ENCODE results near the gene MRI1.
A peak's percentile ranks its signal among the peaks of the same experiment; 100 is the strongest.
"Not testable (repeated sequence)": the region's sequence is repeated elsewhere in the genome, so short reads cannot be mapped to it uniquely, and the experiment has no call there.

Gene MRI1

GRCh38 chr19:13764101-13764807 lies at the start of gene MRI1:
TSS of gene MRI1 (plus strand) at chr19:13764522. CDS start at chr19:13764589, 67 bp downstream.
- peak; percentile 57 to 65 for DNase-seq

GRCh38 chr19:13717194-13717643 lies 47.1 kb upstream of the MRI1 start:
- no peak for DNase-seq

DNA sequence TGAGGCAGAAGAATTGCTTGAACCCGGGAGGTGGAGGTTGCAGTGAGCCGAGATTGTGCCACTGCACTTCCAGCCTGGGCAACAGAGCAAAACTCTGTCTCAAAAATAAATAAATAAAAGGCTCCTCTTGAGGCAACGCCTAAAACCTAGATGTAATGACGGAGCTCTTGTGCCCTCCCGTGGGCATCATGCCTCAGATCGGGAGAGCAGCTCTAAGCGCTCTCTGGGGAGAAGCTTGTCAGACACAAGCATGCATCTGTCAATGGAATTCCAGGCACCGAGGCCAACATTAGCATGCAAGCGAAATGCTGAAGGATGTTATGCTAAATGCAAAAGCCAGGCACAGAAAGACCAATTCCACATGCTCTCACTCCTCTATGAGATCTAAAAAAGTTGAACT lies 45.6 kb upstream of the MRI1 start:
- no peak for DNase-seq

DNA sequence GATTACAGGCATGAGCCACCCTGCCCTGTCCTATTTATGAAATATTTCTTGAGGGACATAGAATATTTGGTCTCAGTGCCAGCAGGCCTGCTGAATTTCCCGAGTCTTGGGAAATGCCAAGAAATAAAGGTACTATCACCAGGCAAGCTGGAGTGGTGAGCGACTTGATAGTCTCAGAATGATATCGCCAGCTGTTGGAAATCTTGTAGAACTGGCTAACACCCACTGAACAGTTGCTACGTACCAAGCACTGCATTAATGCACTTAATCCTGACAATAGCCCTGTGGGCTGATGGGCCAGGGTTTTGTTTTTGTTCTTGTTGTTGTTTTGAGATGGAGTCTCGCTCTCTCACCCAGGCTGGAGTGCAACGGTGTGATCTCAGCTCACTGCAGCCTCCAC lies 42.2 kb upstream of the MRI1 start:
- no peak for DNase-seq

- no peak for DNase-seq
These were observed 41.1 kb upstream of the MRI1 start for GRCh38 chr19:13723206-13723605.

DNA sequence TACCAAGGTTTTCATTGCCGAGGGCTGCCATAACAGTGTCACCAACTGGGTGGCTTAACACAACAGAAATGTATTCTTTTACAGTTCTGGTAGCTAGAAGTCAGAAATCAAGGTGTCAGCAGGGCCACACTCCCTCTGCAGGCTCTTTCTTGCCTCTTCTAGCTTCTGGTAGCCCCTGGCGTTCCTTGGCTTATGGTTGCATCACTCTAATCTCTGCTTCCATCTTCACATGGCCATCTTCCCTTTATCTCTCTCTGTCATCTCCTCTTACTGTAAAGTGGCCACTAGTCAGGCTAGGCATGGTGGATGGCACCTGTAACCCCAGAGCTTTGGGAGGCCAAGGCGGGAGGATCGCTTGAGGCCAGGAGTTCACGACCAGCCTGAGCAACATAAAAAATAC lies 38.0 kb upstream of the MRI1 start:
- DNase-seq: no peak

GRCh38 chr19:13727798-13728197 lies 36.5 kb upstream of the MRI1 start:
- DNase-seq: no peak

GRCh38 chr19:13729859-13730258 lies 34.5 kb upstream of the MRI1 start:
- DNase-seq: peak in 1 of 2 experiments; percentile 24

DNA sequence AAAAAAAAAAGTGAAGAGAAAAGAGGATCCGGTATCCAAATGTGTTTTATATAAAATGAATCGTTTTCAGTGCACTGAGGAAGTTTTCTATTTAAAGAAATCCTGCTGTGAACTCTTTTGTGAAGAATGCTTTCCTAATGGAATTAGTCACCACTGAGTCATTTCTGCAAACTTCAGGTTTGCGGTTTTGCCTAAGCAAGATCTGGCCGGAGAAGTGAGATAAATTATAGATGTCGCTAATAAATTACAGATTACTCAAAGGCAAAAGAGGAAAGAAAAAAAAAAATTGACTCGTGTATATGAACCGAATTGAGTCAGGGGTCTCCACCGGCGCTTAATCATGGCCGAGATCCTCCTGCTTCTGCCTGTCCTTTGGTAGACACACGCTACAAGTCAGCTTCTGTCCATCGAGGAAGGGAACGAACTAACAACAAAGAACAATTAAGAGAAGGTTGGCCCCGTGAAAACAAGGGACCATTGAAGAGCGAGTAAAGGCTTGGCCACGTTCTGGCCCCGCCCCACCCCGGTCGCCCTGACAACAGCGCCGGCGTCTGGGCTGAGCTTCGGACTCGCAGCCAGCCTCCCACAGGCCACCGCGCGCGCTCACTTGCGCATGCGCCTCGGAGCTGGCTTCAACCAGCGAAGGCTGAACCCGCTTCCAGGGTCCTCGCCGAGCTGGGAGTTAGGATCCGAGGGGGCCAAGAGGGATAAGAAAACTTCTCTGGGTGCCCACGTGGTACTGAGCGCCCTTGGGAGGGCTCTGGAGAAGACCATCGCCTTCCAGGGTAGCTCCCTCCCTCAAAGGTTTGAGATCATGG lies 33.0 kb upstream of the MRI1 start:
- peak; percentile 93 for DNase-seq

GRCh38 chr19:13732337-13732736 lies 32.0 kb upstream of the MRI1 start:
- no peak for DNase-seq

DNA sequence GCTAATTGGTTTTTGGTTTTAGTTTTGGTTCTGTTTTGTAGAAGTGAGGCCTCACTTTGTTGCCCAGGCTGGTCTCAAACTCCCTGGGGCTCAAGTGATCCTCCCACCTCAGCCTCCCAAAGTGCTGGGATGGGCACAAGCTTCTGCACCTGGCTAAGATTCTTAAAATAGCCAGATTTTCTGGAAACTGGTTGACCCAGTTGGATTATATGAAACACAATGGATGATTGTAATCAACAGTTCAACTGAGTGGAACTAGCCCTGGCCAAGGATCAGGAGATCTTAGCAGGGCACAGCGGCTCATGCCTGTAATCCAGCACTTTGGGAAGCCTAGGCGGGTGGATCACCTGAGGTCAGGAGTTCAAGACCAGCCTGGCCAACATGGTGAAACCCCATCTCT lies 29.6 kb upstream of the MRI1 start:
- no peak for DNase-seq

GRCh38 chr19:13738073-13738472 lies 26.2 kb upstream of the MRI1 start:
- no peak for DNase-seq

GRCh38 chr19:13741893-13742292 lies 22.4 kb upstream of the MRI1 start:
- DNase-seq: no peak

DNA sequence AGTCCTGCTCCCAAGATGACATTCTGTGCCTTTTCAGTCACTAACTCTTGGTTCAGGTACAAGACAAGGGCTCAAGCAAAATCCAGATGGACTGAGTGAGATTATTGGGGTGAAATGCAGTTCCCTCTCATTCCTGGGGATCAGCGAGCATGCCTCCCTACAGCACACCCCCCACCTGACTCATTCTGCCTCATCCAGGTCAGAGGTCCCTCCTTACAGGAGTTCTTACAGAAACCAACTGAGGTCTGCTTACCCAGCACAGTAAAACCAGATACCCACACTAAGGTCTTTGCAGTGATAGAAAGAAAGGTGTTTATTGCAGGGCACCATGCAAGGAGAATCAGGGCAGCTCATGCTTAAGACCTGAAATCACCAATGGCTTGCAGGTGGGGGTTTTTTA lies 21.6 kb upstream of the MRI1 start:
- DNase-seq: no peak

- DNase-seq: no peak
These were observed 20.1 kb upstream of the MRI1 start for GRCh38 chr19:13744174-13744573.

DNA sequence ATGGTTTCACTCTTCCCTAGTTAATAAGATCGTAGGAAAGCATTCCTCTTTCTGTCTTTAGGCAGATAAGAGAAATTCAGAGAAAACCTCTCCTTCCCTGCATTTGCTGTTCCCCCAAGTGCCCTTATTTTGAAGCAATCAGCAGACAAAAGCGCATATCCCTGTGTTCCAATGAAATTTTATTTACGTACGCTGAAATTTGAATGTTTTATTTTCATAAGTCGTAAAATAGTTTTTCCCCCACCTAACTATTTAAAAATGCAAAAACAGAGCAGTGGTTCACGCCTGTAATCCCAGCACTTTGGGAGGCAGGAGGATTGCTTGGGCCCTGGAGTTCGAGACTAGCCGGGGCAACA lies 17.2 kb upstream of the MRI1 start:
- DNase-seq: no peak

- peak in 1 of 2 experiments; percentile 31 for DNase-seq
These were observed 16.0 kb upstream of the MRI1 start for GRCh38 chr19:13748169-13748828.

- no peak for DNase-seq
These were observed 12.9 kb upstream of the MRI1 start for GRCh38 chr19:13751436-13751835.

DNA sequence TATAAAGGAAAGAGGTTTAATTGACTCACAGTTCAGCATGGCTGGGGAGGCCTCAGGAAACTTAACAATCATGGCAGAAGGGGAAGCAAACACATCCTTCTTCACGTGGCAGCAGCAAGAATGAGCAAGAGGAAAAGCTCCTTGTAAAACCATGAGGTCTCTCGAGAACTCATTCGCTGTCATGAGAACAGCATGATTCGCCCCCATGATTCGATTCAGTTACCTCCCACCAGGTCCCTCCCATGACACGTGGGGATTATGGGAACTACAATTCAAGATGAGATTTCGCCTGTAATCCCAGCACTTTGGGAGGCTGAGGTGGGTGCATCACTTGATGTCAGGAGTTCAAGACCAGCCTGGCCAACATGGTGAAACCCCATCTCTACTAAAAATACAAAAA lies 10.7 kb upstream of the MRI1 start:
- not testable (repeated sequence) for DNase-seq

DNA sequence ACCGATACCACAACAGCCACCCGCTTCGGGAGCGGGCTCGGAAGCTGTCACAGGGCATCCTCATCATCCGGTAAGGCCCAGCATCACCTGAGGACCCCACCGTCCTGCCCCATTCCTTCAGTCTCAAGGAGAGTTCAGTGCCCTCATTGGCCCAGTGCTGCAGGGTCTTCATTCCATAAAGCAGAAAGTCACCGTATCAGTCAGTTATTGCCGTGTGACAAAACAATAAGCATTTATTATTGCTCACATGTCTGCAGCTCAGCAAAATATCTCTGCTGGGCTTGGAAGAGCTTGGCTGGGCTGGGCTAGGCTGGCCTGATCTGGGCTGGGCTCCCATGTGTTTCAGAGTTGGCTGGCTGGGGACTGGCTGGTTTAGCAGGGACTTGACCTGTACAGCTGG lies 8.1 kb upstream of the MRI1 start:
- DNase-seq: no peak

DNA sequence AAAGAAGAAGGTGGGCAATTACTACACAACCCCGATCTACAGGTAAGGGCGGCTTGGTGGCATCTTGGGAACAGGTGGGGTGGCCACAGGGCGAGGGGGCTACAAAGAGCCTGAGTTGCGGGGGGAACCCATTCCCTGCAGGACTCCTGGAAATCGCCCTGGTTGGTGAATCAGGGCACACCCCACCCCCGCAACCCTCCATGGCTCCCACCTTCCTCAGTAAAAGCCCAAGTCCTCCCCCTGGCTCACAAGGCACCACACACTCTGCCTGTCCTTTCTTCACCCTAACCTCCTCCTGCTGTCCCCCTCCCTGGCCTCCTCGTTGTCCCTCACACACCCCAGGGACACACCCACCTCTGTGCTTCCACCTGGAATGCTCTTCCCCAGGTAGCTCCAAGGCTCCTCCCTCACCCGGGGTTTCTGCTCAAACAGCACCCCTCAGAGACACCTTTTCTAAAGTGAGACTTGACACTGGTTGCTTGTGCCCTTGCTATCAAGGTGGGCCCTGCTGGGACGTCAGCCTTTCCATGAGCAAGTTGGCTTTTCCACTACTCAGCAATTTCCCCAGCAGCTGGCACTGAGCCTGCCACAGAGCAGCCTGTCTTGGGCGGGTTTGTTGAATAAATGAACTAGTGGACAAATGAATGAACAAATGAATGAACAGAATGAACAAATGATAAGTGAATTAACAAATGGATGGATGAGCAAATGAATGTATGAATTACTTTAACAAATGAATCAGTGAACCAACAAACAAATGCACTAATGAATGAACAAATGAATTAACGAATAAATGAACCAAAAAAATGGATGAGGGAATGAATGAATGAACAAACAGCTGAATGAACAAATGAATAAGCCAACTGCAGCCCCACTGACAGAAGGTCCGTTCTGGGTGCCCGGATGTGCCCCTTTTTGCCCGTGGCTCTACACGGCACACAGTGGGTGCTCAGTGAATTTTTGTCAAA lies 6.2 kb upstream of the MRI1 start:
- DNase-seq: no peak

GRCh38 chr19:13758795-13759194 lies 5.5 kb upstream of the MRI1 start:
- DNase-seq: no peak

DNA sequence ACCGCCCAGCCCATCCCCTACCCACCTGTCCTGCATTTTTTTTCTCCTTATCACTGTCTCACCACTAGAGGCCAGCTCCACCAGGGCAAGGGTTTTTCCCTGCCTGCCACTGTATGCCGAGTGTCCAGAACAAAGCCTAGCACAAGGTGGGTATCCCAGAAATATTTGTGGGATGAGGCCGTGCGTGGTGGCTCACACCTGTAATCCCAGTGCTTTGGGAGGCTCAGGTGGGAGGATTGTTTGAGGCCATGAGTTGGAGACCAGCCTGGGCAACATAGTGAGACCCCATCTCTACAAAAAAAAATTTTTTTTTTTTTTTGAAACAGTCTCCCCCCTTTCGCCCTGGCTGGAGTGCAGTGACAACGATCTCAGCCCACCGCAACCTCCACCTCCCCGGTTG lies 2.9 kb upstream of the MRI1 start:
- no peak for DNase-seq
